Measurements from ENCODE around the gene SLC12A5.

DNA sequence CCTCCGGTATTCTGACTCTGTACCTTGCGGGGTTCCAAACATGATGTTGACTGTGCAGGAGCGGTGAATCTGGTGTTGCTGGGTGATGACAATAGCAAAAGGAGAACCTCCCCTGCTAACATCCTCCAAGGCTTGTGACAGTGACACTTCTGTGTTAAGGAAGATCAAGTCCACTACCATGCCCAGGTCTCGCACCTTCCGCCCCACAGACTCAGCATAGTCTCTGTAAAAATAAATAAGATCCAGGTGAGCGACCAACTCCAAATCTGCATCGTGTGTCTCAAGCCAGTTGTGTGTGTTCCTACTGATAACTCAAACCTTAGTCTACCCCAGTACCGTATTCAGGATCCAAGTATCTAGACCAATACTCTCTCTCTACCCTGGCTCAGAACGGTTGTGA lies 36.0 kb downstream of the SLC12A5 start:
- TF ChIP-seq, protein P1, sequence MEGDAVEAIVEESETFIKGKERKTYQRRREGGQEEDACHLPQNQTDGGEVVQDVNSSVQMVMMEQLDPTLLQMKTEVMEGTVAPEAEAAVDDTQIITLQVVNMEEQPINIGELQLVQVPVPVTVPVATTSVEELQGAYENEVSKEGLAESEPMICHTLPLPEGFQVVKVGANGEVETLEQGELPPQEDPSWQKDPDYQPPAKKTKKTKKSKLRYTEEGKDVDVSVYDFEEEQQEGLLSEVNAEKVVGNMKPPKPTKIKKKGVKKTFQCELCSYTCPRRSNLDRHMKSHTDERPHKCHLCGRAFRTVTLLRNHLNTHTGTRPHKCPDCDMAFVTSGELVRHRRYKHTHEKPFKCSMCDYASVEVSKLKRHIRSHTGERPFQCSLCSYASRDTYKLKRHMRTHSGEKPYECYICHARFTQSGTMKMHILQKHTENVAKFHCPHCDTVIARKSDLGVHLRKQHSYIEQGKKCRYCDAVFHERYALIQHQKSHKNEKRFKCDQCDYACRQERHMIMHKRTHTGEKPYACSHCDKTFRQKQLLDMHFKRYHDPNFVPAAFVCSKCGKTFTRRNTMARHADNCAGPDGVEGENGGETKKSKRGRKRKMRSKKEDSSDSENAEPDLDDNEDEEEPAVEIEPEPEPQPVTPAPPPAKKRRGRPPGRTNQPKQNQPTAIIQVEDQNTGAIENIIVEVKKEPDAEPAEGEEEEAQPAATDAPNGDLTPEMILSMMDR (IDR thresholded peaks at IDR 0.05) = no peak
- no peak for TF ChIP-seq POLR2A (IDR thresholded peaks at IDR 0.05)

Data from right lobe of liver (tissue), 4 donors.